Chondrocyte (in vitro differentiated cells): ENCODE data around the gene DPP10. TPM values are rescaled to one million over a fixed set of nuclear protein-coding genes. Genes with fewer than 3 reads are reported as not detected.

Source experiments
- DNase-seq: peaks from one replicate; pipeline ENCODE4 v3.0.0; 2021; ENCODE audit warnings: mixed read lengths, low spot score
- H3K27ac Mint-ChIP-seq: one replicate; pipeline ENCODE4 v1.8.0; 2021; ENCODE audit warnings: mild to moderate bottlenecking, moderate library complexity, mixed read lengths; ENCODE audit not compliant: unreplicated experiment
- H3K27me3 Mint-ChIP-seq: 2 replicates; pipeline ENCODE4 v1.8.0; 2021; ENCODE audit warnings: low read depth, mixed read lengths
- H3K36me3 Mint-ChIP-seq: 2 replicates; pipeline ENCODE4 v1.8.0; 2021; ENCODE audit warnings: low read depth, mixed read lengths
- H3K4me1 Mint-ChIP-seq: 2 replicates; pipeline ENCODE4 v1.8.0; 2021; ENCODE audit warnings: low read depth, mild to moderate bottlenecking, mixed read lengths
- H3K4me3 Mint-ChIP-seq: one replicate; pipeline ENCODE4 v1.8.0; 2021; ENCODE audit warnings: mild to moderate bottlenecking, moderate library complexity, mixed read lengths; ENCODE audit not compliant: unreplicated experiment
- H3K9me3 Mint-ChIP-seq: 2 replicates; pipeline ENCODE4 v1.8.0; 2021; ENCODE audit warnings: low read depth, mixed read lengths
- CTCF ChIP-seq: fragments of 200-600 bp; sonication (generic); IDR thresholded peaks from 2 replicates; pipeline ENCODE4 v1.5.0; 2021; ENCODE audit warnings: antibody characterized with exemption, mild to moderate bottlenecking, moderate library complexity
- total RNA-seq: library from RNA; stranded (reverse); gene quantifications from 3 replicates; pipeline ENCODE4 v1.2.1, GENCODE V29; 2021

DPP10 gene
- total RNA-seq, 1 donor from 2014 or later, result not detected

GRCh38 chr2:114542695-114543094 is 100.3 kb downstream of the DPP10 start:
- TF ChIP-seq CTCF, result no peak
- H3K27ac Mint-ChIP-seq, result no peak overlapping the region

GRCh38 chr2:114543236-114543766 is 100.9 kb downstream of the DPP10 start:
- TF ChIP-seq CTCF, result peak; percentile 30

More at GRCh38 chr2:114542695-114543094, 100.3 kb downstream of the DPP10 start:
- no peaks in the 10 kb centered on the region for H3K27me3 Mint-ChIP-seq
- peaks cover 3% of the 10 kb centered on the region for H3K9me3 Mint-ChIP-seq
- no peaks in the 10 kb centered on the region for H3K4me1 Mint-ChIP-seq
- no peaks in the 10 kb centered on the region for H3K36me3 Mint-ChIP-seq
- DNase-seq, result no peak
- no peak overlapping the region for H3K4me3 Mint-ChIP-seq

GRCh38 chr2:114545052-114545451 is 102.6 kb downstream of the DPP10 start:
- H3K4me3 Mint-ChIP-seq, result no peak overlapping the region
- H3K9me3 Mint-ChIP-seq, result peaks cover 3% of the 10 kb centered on the region
- no peaks in the 10 kb centered on the region for H3K36me3 Mint-ChIP-seq
- H3K27ac Mint-ChIP-seq, result no peak overlapping the region
- DNase-seq, result no peak
- H3K27me3 Mint-ChIP-seq, result peaks cover 8% of the 10 kb centered on the region
- H3K4me1 Mint-ChIP-seq, result no peaks in the 10 kb centered on the region
- no peak for TF ChIP-seq CTCF

More at GRCh38 chr2:114543236-114543766, 100.9 kb downstream of the DPP10 start:
- Mint-ChIP-seq H3K4me1 (no peaks in the 10 kb centered on the region), H3K27me3 (peaks cover 3% of the 10 kb centered on the region), H3K9me3 (peaks cover 3% of the 10 kb centered on the region), H3K4me3 (no peak overlapping the region), H3K27ac (no peak overlapping the region), H3K36me3 (no peaks in the 10 kb centered on the region)
- DNase-seq, result no peak

- H3K27me3 Mint-ChIP-seq, result peaks cover 14% of the 10 kb centered on the region
- no peaks in the 10 kb centered on the region for H3K4me1 Mint-ChIP-seq
- no peak overlapping the region for H3K4me3 Mint-ChIP-seq
- peaks cover 3% of the 10 kb centered on the region for H3K9me3 Mint-ChIP-seq
- TF ChIP-seq CTCF, result no peak
- H3K36me3 Mint-ChIP-seq, result no peaks in the 10 kb centered on the region
- DNase-seq, result no peak
- H3K27ac Mint-ChIP-seq, result no peak overlapping the region
These were observed 104.1 kb downstream of the DPP10 start for GRCh38 chr2:114546531-114546930.

- Mint-ChIP-seq H3K4me3 (no peak overlapping the region), H3K9me3 (peaks cover 3% of the 10 kb centered on the region), H3K36me3 (no peaks in the 10 kb centered on the region), H3K27ac (no peak overlapping the region), H3K27me3 (peaks cover 17% of the 10 kb centered on the region), H3K4me1 (no peaks in the 10 kb centered on the region)
- DNase-seq, result no peak
- TF ChIP-seq CTCF, result no peak
These were observed 105.7 kb downstream of the DPP10 start for GRCh38 chr2:114548151-114548550.
